ENCODE results near the gene KMT2D.

The KMT2D gene

GRCh38 chr12:49036029-49036428, 24.6 kb downstream of the KMT2D start:
- DNase-seq (ENCODE audit: low read depth in 2 of 2), result no peak

- no peak for DNase-seq (ENCODE audit: low read depth in 2 of 2)
Measured at GRCh38 chr12:49034286-49034622, 26.3 kb downstream of the KMT2D start.

GRCh38 chr12:49033611-49034285, 26.8 kb downstream of the KMT2D start:
- no peak for DNase-seq (ENCODE audit: low read depth in 2 of 2)

- no peak for DNase-seq (ENCODE audit: low read depth in 2 of 2)
Measured at GRCh38 chr12:49032679-49033447, 27.7 kb downstream of the KMT2D start.

- DNase-seq (ENCODE audit: low read depth in 2 of 2), result no peak
Measured at GRCh38 chr12:49032276-49032675, 28.3 kb downstream of the KMT2D start.

- no peak for DNase-seq (ENCODE audit: low read depth in 2 of 2)
Measured at GRCh38 chr12:49031573-49032161, 28.9 kb downstream of the KMT2D start.

GRCh38 chr12:49030714-49031572, 29.7 kb downstream of the KMT2D start:
- DNase-seq (ENCODE audit: low read depth in 2 of 2), result no peak

GRCh38 chr12:49030119-49030518, 30.5 kb downstream of the KMT2D start:
- DNase-seq (ENCODE audit: low read depth in 2 of 2), result no peak

- DNase-seq (ENCODE audit: low read depth in 2 of 2), result no peak
Measured at GRCh38 chr12:49028666-49029275, 31.8 kb downstream of the KMT2D start.

- DNase-seq (ENCODE audit: low read depth in 2 of 2), result no peak
Measured at GRCh38 chr12:49027846-49028555, 32.6 kb downstream of the KMT2D start.

- no peak for DNase-seq (ENCODE audit: low read depth in 2 of 2)
Measured at GRCh38 chr12:49026678-49027480, 33.7 kb downstream of the KMT2D start.

- DNase-seq (ENCODE audit: low read depth in 2 of 2), result no peak
Measured at GRCh38 chr12:49026101-49026500, 34.5 kb downstream of the KMT2D start.

- no peak for DNase-seq (ENCODE audit: low read depth in 2 of 2)
Measured at GRCh38 chr12:49025463-49025862, 35.1 kb downstream of the KMT2D start.

GRCh38 chr12:49024543-49024942, 36.1 kb downstream of the KMT2D start:
- no peak for DNase-seq (ENCODE audit: low read depth in 2 of 2)

- DNase-seq (ENCODE audit: low read depth in 2 of 2), result no peak
Measured at GRCh38 chr12:49023812-49024211, 36.8 kb downstream of the KMT2D start.

GRCh38 chr12:49022558-49023178, 37.9 kb downstream of the KMT2D start:
- no peak for DNase-seq (ENCODE audit: low read depth in 2 of 2)

GRCh38 chr12:49021292-49021915, 39.2 kb downstream of the KMT2D start:
- no peak for DNase-seq (ENCODE audit: low read depth in 2 of 2)

- DNase-seq (ENCODE audit: low read depth in 2 of 2), result no peak
Measured at GRCh38 chr12:49020441-49020840, 40.2 kb downstream of the KMT2D start.
